Uterus (tissue), 2 donors: Measurements from ENCODE around the gene KIRREL3.

ENCODE experiments used
- CTCF ChIP-seq, 4 experiments: fragments of 200-600 bp in 2 of 4; fragments of 450-650 bp in 2 of 4; sonication (generic) in 2 of 4; IDR thresholded peaks; one replicate each; pipeline ENCODE4 v1.5.1; 2016 to 2019; ENCODE audit warnings: antibody characterized with exemption in 4 of 4, mild to moderate bottlenecking in 2 of 4, moderate library complexity in 1 of 4
- POLR2A ChIP-seq, 2 donors: fragments of 450-650 bp; IDR thresholded peaks; one replicate each; pipeline ENCODE4 v1.6.1; 2016; ENCODE audit warnings: antibody characterized with exemption in 2 of 2, mild to moderate bottlenecking in 1 of 2, moderate library complexity in 1 of 2

DNA sequence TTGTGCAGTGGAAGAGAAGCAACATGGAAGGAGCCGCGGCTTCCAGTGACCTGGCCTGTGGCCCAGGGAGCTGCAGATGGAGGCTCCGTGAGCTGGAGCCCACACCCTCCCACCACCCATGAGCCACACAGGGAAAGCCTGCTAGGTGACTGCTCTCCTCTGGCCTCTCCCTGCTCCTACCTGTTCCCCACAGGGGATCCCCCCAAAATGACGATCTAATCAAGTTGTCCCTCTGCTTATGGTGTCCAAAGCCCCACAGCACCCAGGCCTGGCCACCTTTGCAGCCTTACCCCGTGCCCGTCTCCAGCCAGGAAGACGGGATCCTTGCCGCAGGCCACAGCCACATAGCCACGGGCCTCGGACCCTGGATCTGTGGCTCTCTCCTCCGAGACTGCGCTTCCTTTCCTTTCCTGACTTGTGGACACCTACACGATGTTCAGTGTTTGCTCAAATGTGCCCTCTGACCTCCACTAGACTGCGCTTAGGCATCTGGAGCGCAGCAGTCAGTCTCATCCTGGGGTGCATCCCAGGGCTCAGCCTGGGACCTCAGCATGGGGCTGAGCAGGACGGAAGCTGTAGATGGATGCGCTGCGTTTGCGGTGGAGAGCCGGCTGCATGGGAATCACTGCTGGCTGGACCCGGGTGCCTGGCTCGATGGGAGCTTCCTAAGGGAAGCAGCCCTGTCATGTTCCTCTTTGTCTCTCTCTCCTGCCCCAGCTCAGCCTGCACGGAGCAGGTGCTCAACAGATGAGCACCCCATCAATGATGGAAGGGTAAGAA is 511.8 kb downstream of the KIRREL3 start:
- TF ChIP-seq CTCF (IDR thresholded peaks at IDR 0.05) (no peak), POLR2A (IDR thresholded peaks at IDR 0.05) (no peak)
